Stimulated activated CD8-positive, alpha-beta memory T cell treated with anti-CD3 and anti-CD28 coated beads, Interleukin-4, amount 100 ng/mL, for 4 hours (primary cell): ENCODE measurements around the gene CCR5AS.
"Not testable (repeated sequence)": the region's sequence is repeated elsewhere in the genome, so short reads cannot be mapped to it uniquely, and the experiment has no call there.

Experiments
- DNase-seq, 2 donors: peaks; one replicate each; pipeline ENCODE4 v3.0.0-alpha.2; 2020; ENCODE audit warnings: low read depth in 2 of 2, low spot score in 1 of 2

Gene CCR5AS

GRCh38 chr3:46356909-46357308 lies 50.0 kb downstream of the CCR5AS start:
- no peak for DNase-seq

- no peak for DNase-seq
Measured at GRCh38 chr3:46356276-46356675, 50.6 kb downstream of the CCR5AS start.

GRCh38 chr3:46354984-46355383 lies 51.9 kb downstream of the CCR5AS start:
- DNase-seq, result no peak

GRCh38 chr3:46354478-46354877 lies 52.4 kb downstream of the CCR5AS start:
- DNase-seq, result no peak

GRCh38 chr3:46353647-46354410 lies 53.0 kb downstream of the CCR5AS start, which contains the start of gene CCR2:
CCR2 (plus strand) TSS chr3:46354111; CDS start chr3:46357528, 3,417 bp downstream.
- DNase-seq, result no peak

- no peak for DNase-seq
Measured at GRCh38 chr3:46353090-46353489, 53.8 kb downstream of the CCR5AS start.

GRCh38 chr3:46351646-46352045 lies 55.2 kb downstream of the CCR5AS start:
- no peak for DNase-seq

- DNase-seq, result no peak
Measured at GRCh38 chr3:46350262-46350565, 56.7 kb downstream of the CCR5AS start.

- DNase-seq, result no peak
Measured at GRCh38 chr3:46349484-46350261, 57.2 kb downstream of the CCR5AS start.

GRCh38 chr3:46348823-46349482 lies 57.9 kb downstream of the CCR5AS start:
- DNase-seq, result no peak

GRCh38 chr3:46344476-46344875 lies 62.4 kb downstream of the CCR5AS start:
- DNase-seq, result no peak

GRCh38 chr3:46338840-46339239 lies 68.0 kb downstream of the CCR5AS start:
- no peak for DNase-seq

- no peak for DNase-seq
Measured at GRCh38 chr3:46337911-46338310, 69.0 kb downstream of the CCR5AS start.

GRCh38 chr3:46335541-46335940 lies 71.3 kb downstream of the CCR5AS start:
- no peak for DNase-seq

- DNase-seq, result no peak
Measured at GRCh38 chr3:46334741-46335478, 72.0 kb downstream of the CCR5AS start.

- not testable (repeated sequence) for DNase-seq
Measured at GRCh38 chr3:46330676-46331075, 76.2 kb downstream of the CCR5AS start.

- no peak for DNase-seq
Measured at GRCh38 chr3:46325645-46326300, 81.1 kb downstream of the CCR5AS start.

- no peak for DNase-seq
Measured at GRCh38 chr3:46324036-46324435, 82.8 kb downstream of the CCR5AS start.

- no peak for DNase-seq
Measured at GRCh38 chr3:46321461-46322104, 85.3 kb downstream of the CCR5AS start.

- no peak for DNase-seq
Measured at GRCh38 chr3:46318207-46318927, 88.5 kb downstream of the CCR5AS start.
